GM23248 (cell line): ENCODE measurements around the gene SPTBN4. TPM values are rescaled to one million over a fixed set of nuclear protein-coding genes. Genes with fewer than 3 reads are reported as not detected.

Source experiments
- DNase-seq: peaks from one replicate; pipeline ENCODE4 v3.0.0-alpha.2; 2015
- H2AFZ ChIP-seq: fragments of 200-600 bp; sonication (generic); 2 replicates; pipeline ENCODE4 v1.6.1; 2016; ENCODE audit warnings: antibody characterized with exemption
- H3F3A ChIP-seq: fragments of 200-600 bp; sonication (generic); 2 replicates; pipeline ENCODE4 v1.6.1; 2016; ENCODE audit warnings: mild to moderate bottlenecking, antibody characterized with exemption, mixed run types; ENCODE audit not compliant: insufficient read depth
- H3K27ac ChIP-seq: fragments of 200-600 bp; sonication (generic); 2 replicates; pipeline ENCODE4 v1.5.1; 2016; ENCODE audit warnings: mild to moderate bottlenecking
- H3K27me3 ChIP-seq: fragments of 200-600 bp; sonication (generic); replicated peaks from 2 replicates; pipeline ENCODE4 v1.6.1; 2016; ENCODE audit warnings: mild to moderate bottlenecking; ENCODE audit not compliant: insufficient read depth
- H3K36me3 ChIP-seq: fragments of 200-600 bp; sonication (generic); 2 replicates; pipeline ENCODE4 v1.6.1; 2016; ENCODE audit warnings: low read depth, mild to moderate bottlenecking
- H3K4me1 ChIP-seq: fragments of 200-600 bp; sonication (generic); 2 replicates; pipeline ENCODE4 v1.6.1; 2016; ENCODE audit warnings: mild to moderate bottlenecking; ENCODE audit not compliant: insufficient read depth
- H3K4me2 ChIP-seq: fragments of 200-600 bp; sonication (generic); one replicate; pipeline ENCODE4 v1.6.1; 2016; ENCODE audit warnings: mild to moderate bottlenecking; ENCODE audit not compliant: unreplicated experiment
- H3K4me3 ChIP-seq: fragments of 200-600 bp; sonication (generic); 2 replicates; pipeline ENCODE4 v1.5.1; 2016; ENCODE audit warnings: mild to moderate bottlenecking
- H3K79me2 ChIP-seq: fragments of 200-600 bp; sonication (generic); 2 replicates; pipeline ENCODE4 v1.6.1; 2016; ENCODE audit warnings: mild to moderate bottlenecking; ENCODE audit not compliant: insufficient read depth
- H3K9ac ChIP-seq: fragments of 200-600 bp; sonication (generic); 2 replicates; pipeline ENCODE4 v1.6.1; 2016; ENCODE audit warnings: mild to moderate bottlenecking
- H3K9me2 ChIP-seq: fragments of 200-600 bp; sonication (generic); 2 replicates; pipeline ENCODE4 v1.6.1; 2016; ENCODE audit warnings: mixed run types, mild to moderate bottlenecking, moderate library complexity; ENCODE audit not compliant: insufficient read depth
- H3K9me3 ChIP-seq: fragments of 200-600 bp; sonication (generic); one replicate; pipeline ENCODE4 v1.6.1; 2017; ENCODE audit warnings: low read depth
- H4K20me1 ChIP-seq: fragments of 200-600 bp; sonication (generic); 2 replicates; pipeline ENCODE4 v1.6.0; 2016; ENCODE audit not compliant: insufficient read depth
- EZH2 ChIP-seq: fragments of 200-600 bp; sonication (generic); IDR thresholded peaks from 2 replicates; pipeline ENCODE4 v1.6.1; 2018; ENCODE audit warnings: antibody characterized with exemption, mild to moderate bottlenecking; ENCODE audit not compliant: insufficient read depth, poor library complexity, severe bottlenecking
- EZH2phosphoT487 ChIP-seq: fragments of 200-600 bp; sonication (generic); IDR thresholded peaks from 2 replicates; pipeline ENCODE4 v1.6.1; 2018; ENCODE audit warnings: antibody characterized with exemption, moderate library complexity, mild to moderate bottlenecking, low read depth; ENCODE audit not compliant: insufficient read depth
- WGBS, 2 experiments: methylation state at CpG; one replicate each; pipeline ENCODE4 v1.1.6; 2015 to 2017; ENCODE audit warnings: low lambda C conversion rate in 2 of 2, low coverage in 1 of 2; ENCODE audit errors: missing lambda C conversion rate in 2 of 2; 5-methylcytosine and 5-hydroxymethylcytosine counted together
- in situ Hi-C: fragments of 300-500 bp; cut with MboI; formaldehyde crosslinking; loops from 2 replicates; pipeline ENCODE4 v1.15.0; 2020
- polyA plus RNA-seq: library from polyadenylated mRNA; unstranded; fragments of >200 nt; fragmentation: Nextera tagmentation; extraction: Ambion mirVana; gene quantifications from 2 replicates; pipeline ENCODE4 v1.2.1, GENCODE V29; 2016
- total RNA-seq: library from RNA; depleted of rRNA; stranded (reverse); fragments of >200 nt; shearing (Covaris generic); gene quantifications from 2 replicates; pipeline ENCODE4 v1.2.3, GENCODE V29; 2014

SPTBN4 gene
- total and polyA plus RNA-seq, 2 experiments from 2014 or later = 0.69 to 2.1 TPM

GRCh38 chr19:40553885-40554857 is 87.4 kb downstream of the SPTBN4 start:
- 28 to 30% methylated on average over 64 to 69 of the region's 69 CpGs for WGBS, 2 experiments
- TF ChIP-seq EZH2 (no peak), EZH2phosphoT487 (no peak)
- no peaks in the 10 kb centered on the region for H3K4me1 ChIP-seq
- no peak overlapping the region for H3K9ac ChIP-seq
- H3K9me3 ChIP-seq = no peaks in the 10 kb centered on the region
- H3F3A ChIP-seq = no peaks in the 10 kb centered on the region
- no peak overlapping the region for H3K4me3 ChIP-seq
- no peaks in the 10 kb centered on the region for H4K20me1 ChIP-seq
- H2AFZ ChIP-seq = no peak overlapping the region
- H3K79me2 ChIP-seq = no peaks in the 10 kb centered on the region
- no peaks in the 10 kb centered on the region for H3K36me3 ChIP-seq
- no peak overlapping the region for H3K27ac ChIP-seq
- no peaks in the 10 kb centered on the region for H3K9me2 ChIP-seq
- no peak for DNase-seq
- H3K4me2 ChIP-seq = no peak overlapping the region
- in situ Hi-C loops = no loop called here
- H3K27me3 ChIP-seq = peaks cover 28% of the 10 kb centered on the region

GRCh38 chr19:40555978-40556689 is 89.3 kb downstream of the SPTBN4 start:
- Histone ChIP-seq H3K4me3 (no peak overlapping the region), H3K9ac (no peak overlapping the region), H3K4me1 (no peaks in the 10 kb centered on the region), H3K4me2 (no peak overlapping the region), H3F3A (no peaks in the 10 kb centered on the region), H3K27ac (no peak overlapping the region), H2AFZ (no peak overlapping the region), H3K27me3 (peaks cover 28% of the 10 kb centered on the region), H3K9me3 (no peaks in the 10 kb centered on the region), H4K20me1 (no peaks in the 10 kb centered on the region), H3K79me2 (no peaks in the 10 kb centered on the region), H3K36me3 (no peaks in the 10 kb centered on the region), H3K9me2 (no peaks in the 10 kb centered on the region)
- TF ChIP-seq EZH2phosphoT487 = no peak
- TF ChIP-seq EZH2 = no peak
- in situ Hi-C loops = no loop called here
- 65 to 72% methylated on average over 17 of the region's 17 CpGs for WGBS, 2 experiments
- DNase-seq = no peak

GRCh38 chr19:40556953-40557530 is 90.2 kb downstream of the SPTBN4 start:
- peaks cover 28% of the 10 kb centered on the region for H3K27me3 ChIP-seq
- no peaks in the 10 kb centered on the region for H3K4me1 ChIP-seq
- DNase-seq = no peak
- H3K27ac ChIP-seq = no peak overlapping the region
- H3K79me2 ChIP-seq = no peaks in the 10 kb centered on the region
- no peaks in the 10 kb centered on the region for H3K9me2 ChIP-seq
- in situ Hi-C loops = no loop called here
- no peak overlapping the region for H2AFZ ChIP-seq
- WGBS, 2 experiments = 75 to 81% methylated on average over 22 to 23 of the region's 24 CpGs
- no peak for TF ChIP-seq EZH2phosphoT487
- TF ChIP-seq EZH2 = no peak
- H3K4me3 ChIP-seq = no peak overlapping the region
- H3K9me3 ChIP-seq = no peaks in the 10 kb centered on the region
- H3K36me3 ChIP-seq = no peaks in the 10 kb centered on the region
- no peak overlapping the region for H3K4me2 ChIP-seq
- no peaks in the 10 kb centered on the region for H4K20me1 ChIP-seq
- H3F3A ChIP-seq = no peaks in the 10 kb centered on the region
- H3K9ac ChIP-seq = no peak overlapping the region

- in situ Hi-C loops = no loop called here
- no peaks in the 10 kb centered on the region for H3K9me3 ChIP-seq
- DNase-seq = no peak
- no peaks in the 10 kb centered on the region for H3K9me2 ChIP-seq
- no peaks in the 10 kb centered on the region for H3K4me1 ChIP-seq
- no peaks in the 10 kb centered on the region for H3F3A ChIP-seq
- no peaks in the 10 kb centered on the region for H4K20me1 ChIP-seq
- no peak overlapping the region for H3K4me3 ChIP-seq
- H2AFZ ChIP-seq = no peak overlapping the region
- H3K79me2 ChIP-seq = no peaks in the 10 kb centered on the region
- H3K27me3 ChIP-seq = peaks cover 11% of the 10 kb centered on the region; the same call in 1 of the 2 replicates
- 84 to 93% methylated on average over 3 of the region's 3 CpGs for WGBS, 2 experiments
- no peak overlapping the region for H3K9ac ChIP-seq
- H3K27ac ChIP-seq = no peak overlapping the region
- TF ChIP-seq EZH2phosphoT487 (no peak), EZH2 (no peak)
- no peak overlapping the region for H3K4me2 ChIP-seq
- no peaks in the 10 kb centered on the region for H3K36me3 ChIP-seq
Measured at GRCh38 chr19:40559394-40559793, 92.6 kb downstream of the SPTBN4 start.
